DMS153 treated with DMSO at 0.1 percent for 48 hours (cell line): Measurements from ENCODE around the gene TOMT.
"Not testable (repeated sequence)": the region's sequence is repeated elsewhere in the genome, so short reads cannot be mapped to it uniquely, and the experiment has no call there.

Experiments used
- DNase-seq: peaks from one replicate; lab custom pipeline; 2025; ENCODE audit not compliant: unreplicated experiment; lab: John Stamatoyannopoulos, UW

TOMT gene

DNA sequence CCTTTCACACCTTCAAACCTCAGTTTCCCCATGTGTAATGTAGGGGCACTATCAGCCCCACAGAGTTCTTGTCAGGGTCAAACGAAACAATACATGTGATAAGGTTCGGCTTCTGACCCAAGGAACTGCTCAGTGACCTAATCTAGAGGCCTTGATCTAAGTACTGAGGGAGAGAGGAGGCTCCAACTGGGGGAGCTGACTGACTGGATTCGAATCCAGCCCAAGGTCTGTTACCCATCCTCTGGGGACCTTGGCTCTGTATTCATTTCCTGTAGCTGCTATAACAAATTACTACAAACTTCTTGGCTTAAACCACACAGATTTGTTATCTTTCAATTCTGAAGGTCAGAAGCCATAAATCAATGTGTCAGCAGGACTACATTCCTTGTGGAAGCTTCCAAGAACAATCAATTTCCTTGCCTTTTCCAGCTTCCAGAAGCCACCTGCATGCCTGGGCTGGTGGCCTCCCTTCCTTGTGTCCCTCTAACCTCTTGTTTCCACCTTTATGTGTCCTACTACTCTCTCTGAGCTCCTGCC is 17.5 kb downstream of the TOMT start:
- DNase-seq = no peak

DNA sequence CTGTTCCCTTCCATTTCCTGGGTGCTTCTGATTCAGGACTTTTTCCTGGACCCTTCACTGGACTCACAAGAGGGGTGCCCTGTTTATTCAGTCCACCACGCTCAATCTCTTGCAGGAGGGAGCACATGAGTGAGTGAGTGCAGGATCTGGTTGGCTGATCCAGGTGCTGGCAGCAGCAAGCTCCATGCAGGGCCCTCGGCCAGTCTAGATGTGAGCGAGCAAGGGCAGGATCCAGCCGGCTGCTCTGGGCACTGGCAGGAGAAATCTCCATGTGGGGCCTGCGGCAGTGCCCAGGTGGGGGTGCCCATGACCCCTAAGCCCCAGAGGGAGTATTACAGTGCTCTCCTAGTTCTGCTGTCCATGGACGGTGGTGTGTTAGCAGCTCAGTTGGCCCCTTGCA is 18.3 kb downstream of the TOMT start:
- no peak for DNase-seq

GRCh38 chr11:72125956-72126355 is 20.2 kb downstream of the TOMT start:
- DNase-seq = no peak

- DNase-seq = no peak
Measured at GRCh38 chr11:72127923-72128322, 22.2 kb downstream of the TOMT start.

DNA sequence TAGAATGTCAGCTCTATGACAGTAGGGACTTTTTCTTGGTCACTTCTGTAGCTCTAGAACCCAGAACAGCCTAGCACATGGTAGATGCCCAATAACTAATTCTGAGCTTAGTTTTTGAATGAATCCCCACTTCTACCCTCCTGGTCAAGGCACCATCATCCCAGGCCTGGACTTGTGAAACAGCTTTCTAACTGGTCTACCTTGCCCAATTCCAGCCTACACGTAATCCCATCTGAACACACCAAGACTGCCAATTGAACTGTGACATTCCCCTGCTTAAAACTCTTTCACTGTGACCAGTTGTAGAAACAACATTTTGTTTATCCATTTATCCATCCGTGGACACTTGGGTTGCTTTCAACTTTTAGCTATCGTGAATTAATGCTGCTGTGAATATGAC is 23.7 kb downstream of the TOMT start:
- DNase-seq = no peak

GRCh38 chr11:72132646-72133045 is 26.9 kb downstream of the TOMT start:
- DNase-seq = no peak

DNA sequence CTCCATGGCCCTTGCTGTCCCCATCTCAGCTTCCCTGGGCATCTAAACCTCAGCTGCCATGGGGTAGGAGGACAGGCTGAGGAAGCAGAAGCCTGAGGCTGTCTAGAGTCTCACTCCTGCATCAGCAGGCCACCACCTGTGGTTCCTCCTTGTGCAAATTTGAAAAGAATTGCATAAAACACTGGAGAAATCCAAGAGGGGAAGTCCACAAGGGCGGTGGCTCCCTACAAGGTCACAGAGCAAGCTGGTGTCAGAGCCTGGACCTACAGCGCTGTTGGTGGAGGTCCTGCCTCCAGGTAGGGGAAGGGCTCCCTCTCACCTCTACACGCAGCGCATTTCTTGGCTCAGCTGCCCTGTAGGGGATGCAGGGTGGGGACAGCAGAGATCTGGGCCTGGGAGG is 29.7 kb downstream of the TOMT start, which contains the start of gene FOLR3:
Gene FOLR3 (plus strand): TSS at position 253 of the 400 bp plus-strand sequence. CDS start 228 bp downstream, outside the sequence.
- DNase-seq = not testable (repeated sequence)

DNA sequence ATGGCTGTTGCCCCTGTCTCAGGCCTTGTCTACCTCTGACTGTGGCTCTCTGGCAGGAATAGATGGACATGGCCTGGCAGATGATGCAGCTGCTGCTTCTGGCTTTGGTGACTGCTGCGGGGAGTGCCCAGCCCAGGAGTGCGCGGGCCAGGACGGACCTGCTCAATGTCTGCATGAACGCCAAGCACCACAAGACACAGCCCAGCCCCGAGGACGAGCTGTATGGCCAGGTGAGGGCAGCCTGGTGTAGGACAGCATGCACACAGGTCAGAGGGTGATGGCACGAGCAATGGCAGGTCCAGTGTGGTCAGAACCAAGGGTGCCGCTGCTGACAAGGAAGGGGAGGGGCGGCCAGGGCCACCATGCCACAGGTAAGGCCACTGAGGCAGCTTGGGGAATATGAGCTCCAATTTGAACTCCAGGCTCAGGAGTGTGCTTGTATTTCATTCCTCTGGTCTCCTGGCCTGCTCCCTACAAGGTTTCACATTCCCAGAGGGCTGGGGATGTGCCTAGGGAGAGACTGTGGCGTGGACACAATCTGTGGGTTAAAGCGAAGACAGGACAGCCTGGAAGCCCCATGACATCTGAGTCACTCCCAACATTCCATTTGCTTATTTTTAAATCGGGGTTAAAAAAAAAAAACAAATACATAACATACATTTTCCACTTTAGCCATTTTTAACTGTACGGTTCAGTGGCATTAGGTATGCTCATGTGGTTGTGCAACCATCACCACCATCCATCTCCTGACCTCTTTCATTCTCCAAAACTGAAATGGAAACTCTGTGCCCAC is 30.4 kb downstream of the TOMT start:
- no peak for DNase-seq

DNA sequence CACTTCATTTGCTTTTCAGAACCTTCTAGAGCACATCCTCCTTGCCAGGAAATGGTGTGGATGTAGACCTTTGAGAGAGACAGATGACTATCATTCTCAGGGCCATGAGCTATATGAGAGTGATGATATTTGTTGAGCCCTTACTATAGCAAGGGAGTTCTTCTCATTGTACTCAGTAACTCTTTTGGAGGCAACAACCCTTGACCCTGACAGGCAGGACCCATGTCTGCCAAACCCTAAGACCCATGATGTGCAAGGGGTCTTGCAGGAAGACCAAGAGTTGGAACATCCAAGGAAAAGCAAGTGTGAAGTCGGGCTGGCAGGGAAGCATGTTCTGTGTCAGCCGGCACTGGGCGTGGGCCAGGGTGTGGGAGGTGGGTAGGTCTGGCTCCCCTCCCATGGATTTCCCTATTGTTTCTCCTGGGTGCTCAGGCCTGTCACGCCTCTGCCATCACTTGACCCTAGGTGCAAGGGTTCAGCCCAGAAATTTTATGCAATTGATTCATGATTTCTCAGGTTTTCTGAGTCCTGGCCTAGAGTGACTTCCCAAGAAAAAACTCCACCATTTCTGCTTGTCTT is 31.0 kb downstream of the TOMT start:
- DNase-seq = no peak

DNA sequence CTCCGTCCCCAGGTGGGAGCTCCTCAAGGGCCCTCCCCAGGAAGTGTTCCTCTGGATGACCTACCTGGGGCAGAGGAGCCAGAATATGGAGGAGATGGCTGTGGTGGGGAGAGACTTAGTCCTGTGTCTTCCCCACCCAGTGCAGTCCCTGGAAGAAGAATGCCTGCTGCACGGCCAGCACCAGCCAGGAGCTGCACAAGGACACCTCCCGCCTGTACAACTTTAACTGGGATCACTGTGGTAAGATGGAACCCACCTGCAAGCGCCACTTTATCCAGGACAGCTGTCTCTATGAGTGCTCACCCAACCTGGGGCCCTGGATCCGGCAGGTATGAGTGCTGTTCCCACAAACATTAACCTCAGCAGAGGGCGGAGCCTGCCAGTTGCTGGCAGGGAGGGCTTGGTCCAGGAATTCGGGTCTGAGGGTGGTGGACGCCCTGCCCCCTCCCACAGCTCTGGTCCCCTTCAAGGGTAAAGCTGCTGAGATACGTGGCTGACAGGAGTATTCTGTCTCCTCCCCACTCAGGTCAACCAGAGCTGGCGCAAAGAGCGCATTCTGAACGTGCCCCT is 33.2 kb downstream of the TOMT start:
- no peak for DNase-seq

- no peak for DNase-seq
Measured at GRCh38 chr11:72139500-72139899, 33.8 kb downstream of the TOMT start.

DNA sequence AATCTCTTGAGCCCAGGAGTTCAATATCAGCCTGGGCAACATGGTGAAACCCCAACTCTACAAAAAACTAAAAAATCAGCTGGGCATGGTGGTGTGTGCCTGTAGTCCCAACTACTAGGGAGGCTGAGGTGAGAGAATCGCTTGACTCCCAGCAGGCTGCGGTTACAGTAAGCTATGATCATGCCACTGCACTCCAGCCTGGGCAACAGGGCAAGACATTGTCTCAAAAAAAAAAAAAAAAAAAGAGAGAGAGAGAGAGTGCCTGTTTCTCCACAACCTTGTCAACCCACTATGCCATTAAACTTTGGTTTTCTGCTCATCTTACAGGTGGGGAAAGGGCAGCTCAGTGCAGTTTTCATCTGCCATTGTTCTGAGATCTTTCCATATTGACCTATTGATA is 34.9 kb downstream of the TOMT start:
- no peak for DNase-seq

GRCh38 chr11:72141066-72141465 is 35.3 kb downstream of the TOMT start:
- no peak for DNase-seq

DNA sequence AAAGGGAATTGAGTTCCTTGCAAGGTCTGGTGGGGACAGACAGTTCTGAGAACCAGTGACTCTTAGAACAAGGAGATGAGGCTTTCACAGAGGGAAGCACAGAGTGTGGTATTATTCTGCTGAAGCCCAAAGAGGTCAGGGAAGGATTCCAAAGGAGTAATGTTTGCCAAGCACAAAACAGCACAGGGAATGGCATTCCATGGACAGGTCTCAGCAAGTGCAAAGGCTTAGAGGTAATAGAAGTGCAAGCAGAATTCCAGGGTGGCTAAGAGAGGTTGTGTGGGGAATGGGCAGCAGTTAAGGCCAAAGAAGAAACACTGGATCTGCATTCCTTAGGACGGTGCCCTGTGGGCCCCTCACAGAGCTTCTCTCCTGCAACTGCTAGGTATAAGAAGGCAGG is 36.4 kb downstream of the TOMT start:
- not testable (repeated sequence) for DNase-seq

GRCh38 chr11:72142543-72142942 is 36.8 kb downstream of the TOMT start:
- not testable (repeated sequence) for DNase-seq

DNA sequence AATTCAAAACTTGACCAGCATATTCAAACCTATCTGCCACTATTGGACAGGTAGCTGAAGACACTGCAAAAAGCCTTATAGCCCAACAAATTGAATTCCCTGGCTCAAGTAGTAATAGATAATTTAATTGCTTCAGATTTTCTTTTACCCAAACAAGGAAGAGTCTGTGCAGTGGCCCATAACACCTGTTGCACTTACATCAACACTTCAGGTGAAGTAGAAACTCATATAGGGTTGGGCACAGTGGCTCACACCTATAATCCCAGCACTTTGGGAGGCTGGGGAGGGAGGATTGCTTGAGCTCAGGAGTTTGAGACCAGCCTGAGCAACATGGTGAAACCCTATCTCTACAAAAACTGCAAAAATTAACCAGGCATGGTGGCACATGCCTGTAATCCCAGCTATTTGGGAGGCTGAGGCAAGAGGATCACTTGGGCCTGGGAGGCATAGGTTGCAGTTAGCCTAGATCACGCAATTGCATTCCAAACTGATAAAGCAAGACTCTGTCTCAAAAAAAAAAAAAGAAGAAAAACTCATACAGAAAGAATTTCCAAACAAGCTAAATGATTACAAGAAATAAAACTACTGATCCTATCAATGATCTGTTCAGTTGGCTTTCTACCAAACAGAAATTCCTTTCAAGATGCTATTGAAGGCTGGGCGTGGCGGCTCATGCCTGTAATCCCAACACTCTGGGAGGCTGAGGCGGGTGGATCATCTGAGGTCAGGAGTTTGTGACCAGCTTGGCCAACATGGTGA is 39.3 kb downstream of the TOMT start:
- no peak for DNase-seq

GRCh38 chr11:72146625-72147024 is 40.9 kb downstream of the TOMT start:
- DNase-seq = no peak

- no peak for DNase-seq
Measured at GRCh38 chr11:72150882-72151281, 45.2 kb downstream of the TOMT start.

GRCh38 chr11:72153874-72154273 is 48.1 kb downstream of the TOMT start:
- DNase-seq = not testable (repeated sequence)

DNA sequence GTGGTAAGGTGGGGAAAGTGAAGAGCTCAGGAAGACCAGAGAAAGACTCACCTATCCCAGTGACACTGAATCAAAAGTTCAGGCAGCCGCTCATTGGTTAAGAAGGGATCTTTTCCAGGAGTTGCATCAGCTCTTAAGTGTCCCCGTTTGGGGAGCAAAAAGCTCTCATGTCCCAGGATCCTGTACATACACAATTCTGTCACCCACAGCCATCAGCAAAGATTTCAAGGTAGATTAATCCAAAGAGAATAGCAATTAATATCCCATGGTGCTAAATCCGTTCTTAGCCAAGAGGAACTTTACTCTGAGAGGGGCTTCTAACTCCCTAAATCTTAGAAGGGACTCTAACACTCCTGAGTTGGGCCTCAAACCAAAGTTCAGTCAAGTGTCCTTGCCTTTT is 49.1 kb downstream of the TOMT start:
- DNase-seq = no peak

DNA sequence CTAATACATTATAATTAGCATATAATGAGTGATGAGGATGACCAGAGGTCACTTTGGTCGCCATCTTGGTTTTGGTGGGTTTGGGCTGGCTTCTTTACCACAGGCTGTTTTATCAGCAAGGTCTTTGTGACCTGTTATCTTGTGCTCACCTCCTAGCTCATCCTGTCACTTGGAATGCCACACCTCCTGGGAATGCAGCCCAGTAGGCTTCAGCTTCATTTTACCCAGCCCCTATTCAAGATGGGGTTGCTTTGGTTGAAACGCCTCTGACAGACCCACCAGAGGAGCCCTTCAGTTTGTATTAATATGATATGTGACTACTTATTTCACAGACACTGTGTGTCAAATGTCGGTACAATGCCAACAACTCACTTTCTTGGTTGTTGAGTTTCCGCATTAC is 50.0 kb downstream of the TOMT start:
- DNase-seq = no peak
